ENCODE data around the gene DOCK6.

DOCK6 gene

DNA sequence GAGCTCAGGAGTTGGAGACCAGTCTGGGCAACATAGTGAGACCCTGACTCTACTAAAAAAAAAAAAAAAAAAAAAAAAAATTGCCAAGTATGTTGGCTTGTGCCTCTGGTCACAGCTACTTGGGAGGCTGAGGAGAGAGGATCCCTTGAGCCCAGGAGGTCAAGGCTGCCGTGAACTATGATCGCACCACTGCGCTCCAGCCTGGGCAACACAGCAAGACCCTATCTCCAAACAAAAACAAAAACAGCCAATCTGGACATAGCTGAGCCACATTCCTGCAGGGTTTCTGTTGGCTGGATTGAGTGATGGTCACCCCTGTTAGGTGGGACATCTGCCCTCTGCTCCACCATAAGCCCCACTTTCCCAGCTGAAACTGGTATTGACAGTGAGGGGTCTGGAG lies 36.5 kb downstream of the DOCK6 start:
- no peak for DNase-seq

GRCh38 chr19:11225172-11225571 lies 37.2 kb downstream of the DOCK6 start:
- no peak for DNase-seq

- DNase-seq, result no peak
Observed at GRCh38 chr19:11224429-11224828, 37.9 kb downstream of the DOCK6 start.

DNA sequence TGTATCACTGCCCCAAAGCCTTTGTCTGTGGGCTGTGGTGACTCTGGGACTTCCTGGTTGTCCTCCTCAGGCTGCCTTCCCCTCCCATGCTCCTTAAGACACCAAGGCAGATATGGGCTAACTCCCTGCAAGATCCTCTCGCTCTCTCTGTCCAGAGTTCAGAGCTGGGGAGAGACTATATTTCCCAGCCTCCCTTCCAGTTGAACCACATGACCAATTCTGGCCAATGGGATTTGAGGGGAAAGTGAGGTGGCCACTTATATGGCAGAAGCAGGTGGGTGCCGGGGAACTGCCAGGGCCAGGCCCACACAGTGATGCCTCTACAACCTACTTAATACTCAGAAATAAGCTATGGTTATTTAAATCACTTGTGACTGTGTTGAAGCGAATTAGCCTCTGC lies 39.1 kb downstream of the DOCK6 start:
- DNase-seq, result no peak

DNA sequence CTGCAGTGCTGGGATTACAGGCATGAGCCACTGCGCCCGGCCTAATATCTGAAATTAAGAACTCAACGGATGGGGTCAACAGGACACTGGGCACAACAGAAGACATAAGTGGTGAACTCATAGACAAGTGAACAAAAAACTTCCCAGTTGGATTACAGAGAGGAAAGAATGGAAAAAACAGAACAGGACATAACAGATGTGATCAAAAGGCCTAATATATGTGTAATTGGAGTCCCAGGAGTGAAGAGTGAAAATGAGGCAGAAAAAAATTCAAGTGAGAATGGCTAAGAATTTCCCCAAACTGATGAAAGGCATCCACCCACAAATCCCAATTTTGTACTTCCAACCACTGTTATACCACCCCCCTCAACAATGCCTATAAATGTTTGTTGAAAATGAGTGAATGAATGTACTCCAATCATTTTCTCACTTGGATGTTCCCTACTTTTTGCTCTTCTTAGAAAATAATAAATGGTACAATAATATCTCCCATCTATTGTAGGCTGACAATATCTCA lies 41.2 kb downstream of the DOCK6 start:
- no peak for DNase-seq

GRCh38 chr19:11214387-11214786 lies 47.9 kb downstream of the DOCK6 start:
- DNase-seq, result no peak

- no peak for DNase-seq
Observed at GRCh38 chr19:11210656-11210928, 51.7 kb downstream of the DOCK6 start.

DNA sequence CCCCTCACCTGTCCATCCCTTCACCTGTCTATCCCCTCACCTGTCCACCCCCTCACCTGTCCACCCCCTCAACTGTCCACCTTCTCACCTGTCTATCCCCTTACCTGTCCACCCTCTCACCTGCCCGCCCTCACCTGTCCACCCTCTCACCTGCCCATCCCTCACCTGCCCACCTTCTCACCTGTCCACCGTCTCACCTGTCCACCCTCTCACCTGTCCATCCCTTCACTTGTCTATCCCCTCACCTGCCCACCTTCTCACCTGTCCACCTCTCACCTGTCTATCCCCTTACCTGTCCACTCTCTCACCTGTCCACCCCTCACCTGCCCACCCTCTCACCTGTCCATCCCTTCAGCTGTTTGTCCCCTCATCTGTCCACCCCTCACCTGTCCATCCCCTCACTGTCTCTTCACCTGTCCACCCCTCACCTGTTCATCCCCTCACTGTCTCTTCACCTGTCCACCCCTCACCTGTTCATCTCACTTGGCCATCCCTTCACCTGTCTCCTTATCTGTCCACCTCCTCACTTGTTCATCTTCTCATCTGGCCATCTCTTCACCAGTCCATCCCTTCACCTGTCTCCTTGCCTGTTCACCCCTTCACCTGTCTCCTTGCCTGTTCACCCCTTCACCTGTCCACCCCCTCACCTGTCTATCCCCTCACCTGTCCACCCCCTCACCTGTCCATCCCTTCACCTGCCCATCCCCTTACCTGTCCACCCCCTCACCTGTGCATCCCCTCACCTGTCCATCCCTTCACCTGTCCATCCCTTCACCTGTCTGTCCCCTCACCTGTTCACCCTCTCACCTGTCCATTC lies 52.3 kb downstream of the DOCK6 start:
- DNase-seq, result no peak

DNA sequence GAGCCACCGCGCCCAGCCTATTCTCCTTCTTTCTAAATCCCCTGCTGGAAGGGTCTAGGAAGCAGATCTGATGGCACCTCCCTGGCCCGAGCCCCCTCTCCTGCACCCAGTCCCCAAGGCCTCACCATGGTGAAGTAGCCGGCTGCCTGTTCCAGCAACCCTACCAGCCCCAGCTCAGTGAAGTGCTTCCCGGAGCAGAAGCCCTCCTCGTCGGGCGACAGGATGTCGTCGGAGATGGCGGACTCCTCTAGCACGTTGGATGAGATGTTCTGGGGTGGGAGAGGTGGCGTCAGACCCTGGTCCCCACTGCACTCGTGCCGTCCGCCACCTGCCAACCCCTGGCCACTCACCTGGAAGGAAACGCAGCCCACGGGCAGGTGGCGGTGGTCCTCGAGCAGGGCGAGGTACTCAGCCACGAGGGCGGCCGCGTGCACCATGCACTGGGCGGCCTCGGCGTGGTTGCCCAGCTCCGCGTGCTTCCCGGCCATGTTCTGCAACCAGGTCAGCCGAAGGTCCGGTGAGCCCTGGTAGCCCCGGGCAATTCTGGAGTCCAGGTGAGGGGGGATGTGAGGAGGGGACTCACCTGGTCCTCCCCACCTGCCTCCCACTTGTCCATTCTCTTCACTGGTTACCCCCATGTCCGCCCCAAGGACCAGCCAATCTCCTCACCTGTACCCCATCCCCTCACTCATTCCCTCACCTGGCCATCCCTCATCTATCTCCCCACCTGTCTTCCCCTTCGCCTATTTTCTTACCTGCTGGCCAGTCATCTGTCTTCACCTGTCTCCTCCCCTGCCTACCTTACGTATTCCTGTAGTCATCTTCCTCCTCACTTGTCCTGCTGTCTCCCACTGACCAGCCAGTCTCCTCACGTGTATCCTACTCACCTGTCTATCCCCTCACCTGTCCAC lies 53.5 kb downstream of the DOCK6 start:
- DNase-seq, result no peak

GRCh38 chr19:11205939-11206570 lies 56.3 kb downstream of the DOCK6 start:
- no peak for DNase-seq

GRCh38 chr19:11204943-11205349 lies 57.4 kb downstream of the DOCK6 start:
- DNase-seq, result peak in 4 of 56 donors; percentile 4 to 38 (median 8)

DNA sequence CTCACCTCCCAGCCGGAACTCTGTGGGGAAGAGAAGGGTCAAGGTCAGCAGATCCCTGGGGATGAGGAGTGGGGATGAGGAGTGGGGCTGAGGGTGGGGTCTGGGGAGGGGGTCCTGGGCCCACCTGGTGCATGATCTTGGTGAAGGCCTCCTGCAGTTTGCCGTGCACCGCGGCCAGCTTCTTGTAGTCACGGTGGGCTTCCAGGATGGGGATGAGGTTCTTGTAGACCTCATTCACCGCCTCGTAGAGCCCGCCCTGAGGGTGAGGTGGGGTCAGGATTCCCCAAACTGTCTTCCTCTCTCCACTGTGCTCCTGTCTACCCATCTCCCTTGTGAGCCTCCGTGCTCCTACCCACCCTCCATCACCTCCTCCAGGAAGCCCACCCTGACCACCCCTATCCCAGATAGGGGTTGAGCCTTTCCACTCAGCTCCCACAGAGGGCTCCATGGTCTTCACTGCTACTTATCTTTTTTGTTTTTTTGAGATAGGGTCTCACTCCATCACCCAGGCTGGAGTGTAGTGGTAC lies 58.2 kb downstream of the DOCK6 start:
- no peak for DNase-seq

GRCh38 chr19:11203194-11204075 lies 58.9 kb downstream of the DOCK6 start:
- DNase-seq, result peak in 45 of 56 donors; percentile 5 to 87 (median 42)

DNA sequence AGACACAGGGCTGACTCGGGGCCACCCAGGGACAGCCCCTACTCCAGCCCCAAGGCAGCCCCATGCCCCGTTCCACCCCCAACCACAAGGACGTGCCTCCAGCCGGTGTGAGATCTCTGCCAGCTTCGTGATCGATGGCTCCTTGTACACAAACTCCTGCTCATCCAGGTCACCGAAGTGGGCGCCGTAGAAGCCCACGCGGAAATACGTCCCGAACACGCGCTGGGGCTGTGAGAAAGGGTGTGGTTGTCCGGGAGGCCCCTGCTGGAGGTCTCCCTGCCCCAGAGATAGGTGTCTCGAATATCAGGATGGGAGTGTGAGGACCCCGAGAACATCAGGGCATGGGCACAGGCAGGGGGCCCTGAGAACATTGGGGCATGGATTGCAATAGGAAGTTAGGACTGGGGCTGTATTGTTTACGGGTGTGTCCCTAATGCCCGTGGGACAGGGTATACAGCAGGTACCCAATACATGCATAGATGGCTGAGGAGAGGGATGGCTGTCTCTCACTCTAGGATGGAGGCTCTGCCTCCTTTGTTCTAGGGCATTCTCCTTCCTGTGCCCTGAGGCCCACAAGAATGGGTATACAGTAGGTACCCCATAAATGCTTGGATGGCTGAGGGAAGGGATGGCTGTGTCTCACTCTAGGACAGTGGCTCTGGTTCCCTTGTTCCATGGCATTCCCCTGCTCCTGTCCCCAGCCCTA lies 59.7 kb downstream of the DOCK6 start:
- DNase-seq, result no peak

DNA sequence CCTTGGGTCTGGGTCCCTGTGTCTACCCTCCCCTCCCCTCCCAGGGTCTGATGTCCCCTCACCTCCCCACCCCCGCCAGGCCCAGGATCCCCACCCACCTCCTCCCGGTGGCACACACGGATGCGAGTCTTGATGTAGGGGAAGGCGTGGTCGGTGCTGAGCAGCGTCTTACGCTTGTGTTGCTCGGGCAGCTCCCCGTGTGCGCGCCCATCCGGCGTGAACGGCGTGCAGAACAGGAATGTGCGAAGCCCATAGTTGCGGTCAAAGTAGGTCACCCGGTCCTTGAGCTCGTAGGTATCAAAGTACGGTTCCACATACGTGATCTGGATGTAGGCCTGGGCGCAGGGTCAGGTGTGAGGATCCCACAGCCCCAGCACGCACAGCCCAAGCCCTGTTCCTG lies 60.5 kb downstream of the DOCK6 start:
- DNase-seq, result no peak

GRCh38 chr19:11200931-11201330 lies 61.4 kb downstream of the DOCK6 start:
- DNase-seq, result no peak

- no peak for DNase-seq
Observed at GRCh38 chr19:11200015-11200574, 62.2 kb downstream of the DOCK6 start.

GRCh38 chr19:11199517-11199916 lies 62.8 kb downstream of the DOCK6 start:
- no peak for DNase-seq

GRCh38 chr19:11198769-11199424 lies 63.4 kb downstream of the DOCK6 start:
- DNase-seq, result no peak
